GM21529 (cell line): ENCODE data around the gene SNX25.
"Not testable (repeated sequence)": the region's sequence is repeated elsewhere in the genome, so short reads cannot be mapped to it uniquely, and the experiment has no call there.

Source experiments
- ATAC-seq: cut with Tn5 transposase; IDR thresholded peaks from one replicate; pipeline ENCODE4 v1.9.1; 2021; ENCODE audit not compliant: unreplicated experiment

The SNX25 gene

DNA sequence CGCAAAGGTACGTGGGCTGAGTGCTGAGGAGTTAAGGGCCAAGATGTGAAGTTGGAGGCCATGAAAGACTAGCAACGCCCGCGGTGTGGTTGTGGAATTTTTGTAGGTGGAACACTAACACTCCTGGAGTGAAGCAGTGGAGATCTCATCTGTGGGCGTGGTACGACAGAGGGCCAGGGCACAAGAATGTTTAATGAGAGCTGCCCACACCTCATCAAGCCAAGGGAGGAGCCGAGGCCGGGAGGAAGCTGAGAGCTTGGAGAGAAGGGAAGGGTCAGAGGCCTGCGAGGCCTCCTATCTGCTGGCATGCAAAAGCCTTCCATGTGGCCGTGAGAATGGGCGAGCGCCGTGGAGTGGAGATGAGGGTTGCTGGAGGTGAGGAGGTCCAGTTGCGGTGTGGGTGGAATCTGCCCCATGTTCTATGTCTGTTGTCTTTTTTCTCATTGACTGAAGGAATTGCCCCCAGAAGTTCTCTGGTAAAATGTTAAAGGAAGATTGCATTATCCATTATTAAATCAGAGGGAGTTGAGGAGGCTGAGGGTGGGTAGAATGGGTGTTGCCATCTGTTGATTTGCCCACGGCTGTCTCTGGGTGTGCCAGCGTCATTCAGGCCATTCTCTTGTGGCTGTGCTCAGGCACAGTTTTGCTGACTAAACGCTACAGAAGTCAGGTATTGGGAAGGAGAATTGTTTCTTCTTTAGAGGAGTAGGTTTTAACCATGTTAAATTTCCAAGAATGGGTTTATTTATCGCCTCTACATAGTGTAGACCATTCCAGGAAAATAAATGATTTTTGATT is 19.8 kb downstream of the SNX25 start:
- no peak for ATAC-seq

DNA sequence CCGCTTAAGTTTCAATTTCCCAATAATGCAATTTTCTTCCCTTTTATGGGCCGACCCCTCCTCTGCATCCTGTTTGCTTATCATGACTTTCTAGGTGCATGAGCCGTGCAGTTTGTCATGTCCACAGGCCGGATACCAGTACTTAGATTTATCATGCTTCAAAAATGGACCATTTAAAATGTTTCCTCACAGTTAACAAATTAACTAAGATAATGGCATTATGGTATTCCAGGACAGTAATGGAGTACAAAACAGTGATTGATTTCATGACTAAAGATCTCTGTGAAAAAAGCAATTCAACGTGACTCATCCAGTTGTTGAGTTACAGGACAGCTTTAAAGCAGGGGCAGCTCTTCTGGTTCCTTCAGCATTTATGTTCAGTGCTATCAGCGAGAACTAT is 23.0 kb downstream of the SNX25 start:
- no peak for ATAC-seq

GRCh38 chr4:185235119-185235842 is 25.9 kb downstream of the SNX25 start:
- ATAC-seq: no peak

DNA sequence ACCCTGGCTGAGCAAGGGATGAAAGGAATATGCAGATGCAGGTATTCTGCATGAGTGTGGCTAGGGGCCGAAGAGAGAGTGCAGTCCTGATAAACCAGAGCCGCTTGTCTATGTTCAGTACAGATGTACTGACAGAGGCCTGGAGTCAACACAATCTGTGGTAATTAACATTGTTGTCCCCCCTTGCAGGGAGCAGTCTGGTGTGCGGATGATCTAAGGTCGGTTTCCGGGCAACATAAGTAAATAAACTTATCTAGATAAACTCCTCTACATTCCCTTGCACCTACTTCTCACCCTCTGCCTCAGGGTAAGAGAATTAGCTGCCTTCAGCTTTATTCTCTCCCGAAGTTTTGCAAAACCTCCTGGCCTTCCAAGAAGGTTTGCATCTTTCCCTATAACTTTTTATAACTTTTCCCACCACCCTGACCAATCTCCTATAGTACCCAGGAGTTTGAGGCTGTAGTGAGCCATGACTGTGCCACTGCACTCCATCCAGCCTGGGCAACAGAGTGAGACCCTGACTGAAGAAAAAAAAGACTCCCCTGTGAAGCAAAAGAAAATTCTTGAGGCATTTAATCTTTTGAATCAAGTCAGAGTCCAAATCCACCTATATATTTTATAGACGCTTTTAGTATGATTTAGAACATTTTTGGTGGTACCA is 26.6 kb downstream of the SNX25 start:
- ATAC-seq: no peak

DNA sequence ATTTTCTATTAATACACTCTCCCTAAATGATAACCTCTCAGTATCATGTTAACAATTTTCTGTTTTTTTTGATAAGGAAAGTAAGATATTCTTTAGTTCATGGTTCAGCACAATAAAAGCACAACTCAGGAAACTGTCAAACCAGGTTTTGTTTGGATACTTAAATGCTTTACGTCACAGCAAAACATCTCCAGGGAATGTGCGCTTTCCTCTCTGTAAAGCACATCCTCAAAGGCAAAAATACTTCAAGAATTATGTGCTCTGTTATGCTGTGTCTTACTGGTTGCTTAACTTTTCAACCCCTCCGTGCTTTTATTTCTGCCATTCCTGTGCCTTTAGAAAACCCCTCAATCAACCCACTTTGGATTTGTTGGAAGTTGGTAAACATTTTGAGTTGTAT is 27.8 kb downstream of the SNX25 start:
- no peak for ATAC-seq

GRCh38 chr4:185238215-185238681 is 28.9 kb downstream of the SNX25 start:
- no peak for ATAC-seq

- no peak for ATAC-seq
Observed at GRCh38 chr4:185238750-185239149, 29.4 kb downstream of the SNX25 start.

GRCh38 chr4:185240486-185240885 is 31.1 kb downstream of the SNX25 start:
- not testable (repeated sequence) for ATAC-seq

- ATAC-seq: no peak
Observed at GRCh38 chr4:185242749-185243533, 33.5 kb downstream of the SNX25 start.

DNA sequence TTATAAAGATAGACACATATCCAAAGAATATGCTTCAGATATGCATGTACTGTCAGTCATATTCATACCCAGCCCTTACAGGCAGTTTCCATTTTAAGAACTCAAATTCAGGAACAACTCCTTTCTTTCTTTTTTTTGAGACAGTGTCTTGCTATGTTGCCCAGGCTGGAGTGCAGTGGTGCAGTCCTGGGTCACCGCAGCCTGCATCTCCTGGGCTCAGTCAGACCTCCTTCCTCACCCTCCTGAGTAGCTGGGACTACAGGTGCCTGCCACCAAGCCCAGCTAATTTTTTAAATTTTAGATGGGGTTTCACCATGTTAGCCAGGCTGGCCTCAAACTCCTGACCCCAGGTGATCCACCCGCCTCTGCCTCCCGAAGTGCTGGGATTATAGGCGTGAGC is 34.5 kb downstream of the SNX25 start:
- no peak for ATAC-seq

GRCh38 chr4:185244763-185245162 is 35.4 kb downstream of the SNX25 start:
- no peak for ATAC-seq

GRCh38 chr4:185246453-185246852 is 37.1 kb downstream of the SNX25 start:
- ATAC-seq: no peak

- ATAC-seq: no peak
Observed at GRCh38 chr4:185247151-185247550, 37.8 kb downstream of the SNX25 start.

- ATAC-seq: no peak
Observed at GRCh38 chr4:185248393-185249039, 39.1 kb downstream of the SNX25 start.

GRCh38 chr4:185249105-185249504 is 39.7 kb downstream of the SNX25 start:
- no peak for ATAC-seq

DNA sequence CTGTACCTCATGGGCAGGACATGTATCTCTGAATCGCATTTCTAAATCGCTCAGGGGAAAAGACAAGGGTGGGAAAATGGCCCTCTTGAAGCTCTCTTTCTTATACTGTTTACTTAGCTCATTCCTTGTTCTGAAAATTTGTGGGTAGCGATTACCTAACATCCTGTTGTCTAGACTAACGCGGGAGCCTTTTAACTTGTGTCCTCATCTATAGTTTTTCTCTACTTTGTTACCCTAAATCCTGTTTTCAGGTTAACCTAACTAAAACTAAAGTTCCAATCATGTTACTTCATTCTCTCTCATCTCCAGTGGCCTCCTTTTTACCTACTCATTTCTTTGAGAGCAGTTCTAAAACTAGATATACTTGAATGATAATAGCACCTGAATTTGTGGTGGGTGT is 45.0 kb downstream of the SNX25 start:
- ATAC-seq: no peak

- ATAC-seq: no peak
Observed at GRCh38 chr4:185255868-185256267, 46.5 kb downstream of the SNX25 start.

- no peak for ATAC-seq
Observed at GRCh38 chr4:185256446-185256845, 47.0 kb downstream of the SNX25 start.

GRCh38 chr4:185257086-185257485 is 47.7 kb downstream of the SNX25 start:
- ATAC-seq: no peak

DNA sequence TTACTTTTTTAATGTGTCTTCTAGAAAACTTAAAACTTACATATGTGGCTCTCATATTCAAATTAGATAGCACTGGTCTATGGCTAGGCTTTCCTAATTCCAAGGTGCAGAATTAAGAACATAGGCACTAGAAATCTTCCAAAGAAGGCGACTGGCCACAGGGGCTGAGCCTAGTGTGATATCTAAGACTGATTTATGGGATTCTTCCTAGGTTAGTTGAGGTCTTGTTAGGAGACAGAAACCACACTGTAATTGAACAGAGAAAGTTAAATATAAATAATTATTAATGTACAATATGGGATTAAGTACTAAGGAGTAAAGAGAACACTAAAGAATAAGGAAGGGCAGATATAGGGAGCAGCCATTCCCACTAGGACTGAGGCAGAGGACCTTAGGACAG is 48.3 kb downstream of the SNX25 start:
- no peak for ATAC-seq

- ATAC-seq: peak; percentile 45
Observed at GRCh38 chr4:185258741-185259140, 49.3 kb downstream of the SNX25 start.
